HG03565 (cell line): ENCODE data around the gene ZNF423.
"Not testable (repeated sequence)": the region's sequence is repeated elsewhere in the genome, so short reads cannot be mapped to it uniquely, and the experiment has no call there.

ENCODE experiments used
- ATAC-seq: cut with Tn5 transposase; IDR thresholded peaks from one replicate; pipeline ENCODE4 v1.9.1; 2021; ENCODE audit warnings: mild to moderate bottlenecking, moderate library complexity; ENCODE audit not compliant: unreplicated experiment

Gene ZNF423

DNA sequence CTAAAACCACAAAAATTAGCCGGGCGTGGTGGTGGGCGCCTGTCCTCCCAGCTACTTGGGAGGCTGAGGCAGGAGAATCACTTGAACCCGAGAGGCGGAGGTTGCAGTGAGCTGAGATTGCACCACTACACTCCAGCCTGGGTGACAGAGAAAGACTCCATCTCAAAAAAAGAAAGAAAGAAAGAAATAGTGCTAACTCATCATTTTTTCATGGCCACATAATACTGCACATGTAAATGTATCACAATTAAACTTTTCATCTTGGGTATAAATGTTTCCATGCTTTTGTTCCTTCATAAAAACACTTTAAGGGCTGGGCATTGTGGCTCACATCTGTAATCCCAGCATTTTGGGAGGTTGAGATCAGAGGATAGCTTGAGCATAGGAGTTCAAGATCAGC, 15.9 kb upstream of the ZNF423 start:
- ATAC-seq, result not testable (repeated sequence)

DNA sequence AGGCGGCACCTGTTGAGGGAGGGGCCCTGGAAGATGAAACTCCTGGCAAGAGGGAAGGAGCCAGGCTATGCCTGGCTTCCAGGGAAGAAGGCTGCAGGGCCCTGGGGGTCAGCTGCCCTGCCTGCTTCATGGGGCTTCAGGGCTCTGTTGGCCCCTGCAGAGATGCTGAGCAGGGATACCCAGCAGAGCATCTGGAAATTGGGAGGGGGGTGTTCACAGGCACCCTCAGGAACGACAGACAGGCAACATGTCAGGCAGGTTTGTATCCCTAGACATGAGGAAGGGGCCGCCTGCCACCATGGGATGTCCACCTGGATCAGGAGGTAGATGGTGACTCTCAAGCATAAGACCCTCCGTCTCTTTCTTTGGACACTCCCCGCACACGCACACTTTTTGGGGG, 13.8 kb upstream of the ZNF423 start:
- ATAC-seq, result no peak

DNA sequence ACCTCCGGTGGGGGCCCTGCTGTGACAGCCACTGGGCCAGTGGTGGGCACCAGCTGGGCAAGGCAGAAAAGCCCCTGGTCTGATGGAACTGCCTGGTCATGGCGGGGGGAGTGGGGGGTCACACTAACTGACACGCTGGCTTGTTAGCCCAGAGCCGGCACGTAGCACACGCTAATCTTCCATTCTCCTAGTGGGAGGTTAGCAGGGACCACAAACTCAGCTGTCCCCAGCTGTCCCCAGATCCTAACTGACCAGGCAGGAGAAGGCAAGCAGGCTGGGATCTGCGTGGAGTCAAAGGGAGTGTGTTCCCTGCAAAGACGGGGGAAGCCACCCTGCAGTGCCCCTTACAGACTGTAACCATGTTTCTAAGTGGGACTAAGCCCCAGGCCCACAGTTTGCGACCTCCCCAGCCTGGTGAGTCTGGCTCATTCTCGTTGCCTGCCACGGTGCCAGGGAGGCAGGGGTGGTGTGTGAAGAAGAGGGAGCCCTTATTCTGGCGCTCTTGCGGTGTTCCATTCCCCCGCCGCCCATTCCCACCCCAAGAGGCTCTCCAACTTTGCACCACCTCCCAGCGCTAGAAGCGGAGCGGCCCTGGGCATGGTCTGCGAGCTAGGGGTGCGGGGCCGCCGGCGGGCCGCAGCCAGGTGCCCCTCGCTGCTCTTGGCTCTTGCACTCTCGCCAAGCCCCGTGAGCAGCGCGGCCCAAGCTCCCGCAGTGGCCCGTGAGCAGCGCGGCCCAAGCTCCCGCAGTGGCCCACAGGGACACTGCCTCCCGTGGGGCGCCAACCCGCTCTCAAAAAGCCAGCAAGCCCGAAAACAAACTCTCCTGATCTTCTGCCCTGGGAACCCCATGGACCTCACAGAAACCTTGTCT, 12.1 kb upstream of the ZNF423 start:
- ATAC-seq, result no peak

DNA sequence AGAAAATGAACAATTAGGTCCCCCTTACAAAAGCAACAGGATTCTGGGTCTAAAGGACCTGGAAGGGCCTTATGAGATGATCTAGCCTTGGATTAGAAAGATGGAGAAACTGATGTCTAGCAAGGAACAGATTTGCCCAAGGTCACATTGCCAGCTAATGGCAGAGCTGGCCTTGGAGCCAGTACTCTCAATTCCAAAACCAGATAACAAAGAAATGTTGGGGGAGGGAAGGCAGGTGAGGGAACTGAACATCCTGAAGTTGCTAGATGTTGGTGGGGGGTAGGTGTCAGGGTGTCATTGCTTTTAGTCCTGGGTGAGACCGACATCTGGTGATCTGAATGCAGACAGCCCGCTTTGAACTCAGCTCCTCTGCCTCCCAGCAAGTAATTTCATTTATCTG, 11.3 kb upstream of the ZNF423 start:
- no peak for ATAC-seq

DNA sequence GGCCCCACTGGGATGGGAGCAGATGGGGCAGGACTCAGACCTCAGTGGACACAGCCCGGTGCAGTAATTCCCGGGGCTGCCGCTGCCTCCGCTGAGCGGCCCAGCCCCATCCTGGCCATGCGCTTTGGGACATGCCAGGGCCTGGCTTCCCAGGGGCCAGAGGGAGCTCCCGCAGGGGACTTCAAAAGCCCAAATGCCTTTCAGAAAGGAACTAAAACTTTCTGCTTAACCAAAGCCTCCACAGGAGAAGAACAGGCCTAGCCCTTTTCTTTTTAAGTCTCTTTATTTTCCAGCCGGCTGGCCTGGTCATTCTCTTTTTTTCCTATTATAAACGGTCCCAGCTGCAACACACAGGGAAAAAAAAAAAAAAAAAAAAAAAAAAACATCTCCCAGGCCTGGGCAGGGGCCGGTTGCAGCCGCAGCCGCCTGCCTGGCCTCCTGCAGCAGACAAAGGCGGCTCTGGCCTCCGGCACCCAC, 10.7 kb upstream of the ZNF423 start:
- ATAC-seq, result no peak

DNA sequence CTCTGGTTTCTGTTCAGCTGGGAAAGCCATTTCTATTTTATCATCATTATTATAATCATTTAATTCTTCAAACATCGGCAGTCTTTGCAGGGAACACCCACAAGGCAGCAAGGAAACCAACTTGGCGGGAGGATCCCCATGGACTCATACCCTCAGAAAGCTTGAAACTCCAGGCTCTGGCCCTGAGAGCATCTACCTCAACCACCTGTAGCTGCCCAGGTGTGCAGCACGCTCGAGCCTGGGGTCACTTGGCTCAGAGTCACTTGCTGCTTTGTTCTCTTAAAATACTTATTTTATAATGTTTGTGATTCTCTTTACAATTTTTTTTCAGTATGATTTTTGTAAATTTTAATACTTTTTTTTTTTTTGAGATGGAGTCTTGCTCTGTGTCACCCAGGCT, 6.8 kb upstream of the ZNF423 start:
- no peak for ATAC-seq

DNA sequence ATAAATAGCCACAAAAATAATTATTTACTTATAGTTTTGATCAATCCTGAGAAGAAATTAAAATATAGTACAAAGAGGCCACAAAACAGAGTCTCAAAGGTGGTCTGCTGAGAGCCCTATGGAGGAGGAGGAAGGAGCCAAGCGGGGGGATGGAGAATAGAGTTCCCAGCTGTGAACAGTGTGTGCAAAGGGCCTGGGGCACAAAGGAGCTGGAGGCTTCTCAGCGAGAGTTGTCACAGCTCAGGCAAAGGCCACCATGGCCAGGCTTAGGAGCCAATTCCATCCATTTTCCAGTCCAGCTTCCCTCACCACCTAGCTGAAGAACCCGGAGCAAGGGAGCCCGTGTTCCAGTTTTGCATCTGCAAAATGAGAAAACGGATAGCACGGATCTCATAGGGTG, 5.4 kb upstream of the ZNF423 start:
- no peak for ATAC-seq

DNA sequence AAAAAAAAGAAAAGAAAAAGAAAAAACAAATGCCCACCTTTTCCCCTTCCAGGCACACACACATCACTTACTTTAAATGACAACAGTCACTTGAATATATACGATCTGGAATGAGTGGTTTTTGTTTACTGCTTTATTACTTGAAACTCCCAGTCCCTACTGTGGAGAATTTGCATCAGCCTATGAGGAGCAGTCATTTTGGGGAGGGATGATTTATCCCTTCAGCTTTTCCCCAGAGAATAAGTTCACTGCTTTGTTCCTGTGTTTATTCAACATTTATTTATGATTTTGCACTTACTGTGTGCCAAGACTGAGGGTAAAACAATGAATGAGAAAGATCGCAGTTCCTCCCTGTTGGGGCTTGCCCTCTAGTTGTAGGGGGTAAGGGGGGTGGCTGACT, 4.7 kb upstream of the ZNF423 start:
- no peak for ATAC-seq

DNA sequence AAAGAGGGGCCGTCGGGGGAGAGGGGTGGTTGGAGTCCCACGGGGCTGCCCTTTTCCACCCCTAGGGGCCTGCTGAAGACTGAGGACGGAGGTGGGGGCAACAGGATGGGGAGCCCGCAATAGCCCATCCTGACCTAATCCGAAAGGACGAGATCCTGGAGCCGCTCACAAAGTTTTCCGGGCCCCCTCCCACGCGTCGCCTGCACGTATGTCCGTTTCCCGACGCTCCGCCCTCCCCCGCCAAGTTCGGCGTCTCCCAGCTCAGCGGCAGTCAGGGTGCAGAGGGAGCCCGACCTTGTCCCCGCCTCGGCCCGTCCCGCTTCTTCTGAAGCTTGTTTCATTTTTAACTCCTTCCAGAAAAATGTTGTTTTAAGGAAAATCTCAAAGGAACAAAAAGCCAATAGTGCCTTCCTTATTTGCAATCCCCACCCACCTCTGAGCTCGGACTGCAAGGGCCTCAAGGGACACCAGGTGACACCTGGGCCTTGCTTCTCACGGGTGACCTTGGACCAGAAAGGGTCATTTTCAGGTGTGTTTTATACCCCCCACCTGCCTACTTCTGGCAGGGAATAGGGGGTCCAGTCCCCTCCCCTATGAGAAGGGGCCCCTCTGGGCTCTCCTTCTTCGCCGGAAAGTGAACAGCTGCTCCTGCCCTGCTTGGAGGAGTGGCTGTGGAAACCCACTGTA, 3.4 kb upstream of the ZNF423 start:
- no peak for ATAC-seq

DNA sequence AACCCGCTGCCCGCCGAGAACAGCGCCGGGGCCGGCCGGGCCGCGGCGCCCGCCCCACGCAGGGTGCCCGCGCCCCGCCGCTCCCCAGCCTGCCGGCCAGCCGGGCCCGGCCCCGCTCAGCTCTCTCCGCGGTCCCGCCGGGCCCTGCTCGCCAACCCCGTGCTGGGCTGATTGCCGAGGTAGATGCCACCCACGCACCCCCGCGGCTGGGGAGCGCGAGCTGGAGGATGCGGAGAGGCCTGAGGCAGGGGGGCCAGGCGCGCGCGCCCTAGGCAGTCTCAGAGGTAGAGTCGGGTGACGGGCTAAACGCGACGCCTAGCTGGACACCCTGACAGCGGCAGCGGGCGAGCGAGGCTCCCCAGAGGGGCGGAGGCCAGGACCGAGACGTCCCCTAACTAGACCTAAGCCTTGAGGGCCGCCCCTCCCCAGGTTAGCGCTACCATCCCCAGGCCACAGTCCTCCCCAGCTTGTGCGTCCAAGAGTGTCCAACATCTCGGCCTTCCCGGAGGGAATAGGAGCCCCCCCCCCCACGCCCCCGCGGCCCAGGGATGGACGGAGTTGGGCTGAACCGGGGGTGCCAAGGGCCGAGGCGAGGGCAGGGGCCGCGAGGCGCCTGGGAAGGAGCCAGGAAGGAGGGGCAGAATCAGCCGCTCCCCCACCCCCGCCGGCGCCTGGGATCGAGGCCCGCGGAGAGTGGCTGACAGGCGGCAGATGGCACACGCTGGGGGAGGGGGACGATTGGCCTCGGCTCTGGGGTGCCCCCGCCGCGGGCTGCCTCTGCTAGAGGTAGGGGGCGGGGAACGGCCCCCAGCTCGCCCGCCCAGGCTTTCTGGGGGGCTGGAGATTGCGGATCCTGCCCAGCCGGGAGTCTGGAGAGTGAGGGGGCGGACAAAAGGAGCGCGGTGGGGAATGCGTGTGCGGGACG, 2.5 kb upstream of the ZNF423 start:
- no peak for ATAC-seq

DNA sequence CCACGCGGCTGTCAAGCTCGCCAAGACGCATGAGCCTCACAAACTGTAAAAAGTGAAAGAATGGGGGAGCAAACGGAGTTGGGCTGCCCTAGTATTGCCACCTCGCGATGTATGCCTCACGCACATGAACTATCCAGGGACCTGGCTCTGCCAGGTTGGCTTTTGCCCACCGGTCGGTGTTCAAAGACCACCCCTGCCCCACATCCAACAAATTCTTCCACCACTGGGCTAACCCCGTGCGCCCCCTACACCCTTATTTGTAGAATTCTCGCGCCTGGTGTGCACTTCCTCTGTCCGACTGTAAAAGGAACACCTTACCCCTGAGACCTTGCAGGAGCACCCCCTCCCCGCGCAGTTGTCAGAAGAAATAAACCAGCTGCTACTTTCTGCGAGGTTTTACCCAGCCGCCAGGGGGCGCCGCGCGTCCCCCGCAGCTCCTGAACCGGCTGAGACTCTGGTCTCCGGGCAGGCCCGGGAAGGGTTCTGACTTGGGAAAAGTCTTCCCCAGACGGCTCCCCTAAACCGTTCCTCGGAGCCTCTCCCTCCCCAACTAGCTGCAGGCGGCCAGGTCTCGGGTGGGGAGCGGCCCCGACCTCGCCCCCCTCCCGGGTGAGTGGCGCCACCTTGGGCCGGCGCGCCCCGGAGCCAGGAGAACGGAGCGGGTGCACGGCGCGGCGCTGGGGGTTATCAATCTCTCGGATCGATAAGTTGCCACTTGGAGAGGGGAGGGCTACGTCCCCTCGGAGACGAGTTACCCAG, 1.7 kb upstream of the ZNF423 start:
- ATAC-seq, result no peak

DNA sequence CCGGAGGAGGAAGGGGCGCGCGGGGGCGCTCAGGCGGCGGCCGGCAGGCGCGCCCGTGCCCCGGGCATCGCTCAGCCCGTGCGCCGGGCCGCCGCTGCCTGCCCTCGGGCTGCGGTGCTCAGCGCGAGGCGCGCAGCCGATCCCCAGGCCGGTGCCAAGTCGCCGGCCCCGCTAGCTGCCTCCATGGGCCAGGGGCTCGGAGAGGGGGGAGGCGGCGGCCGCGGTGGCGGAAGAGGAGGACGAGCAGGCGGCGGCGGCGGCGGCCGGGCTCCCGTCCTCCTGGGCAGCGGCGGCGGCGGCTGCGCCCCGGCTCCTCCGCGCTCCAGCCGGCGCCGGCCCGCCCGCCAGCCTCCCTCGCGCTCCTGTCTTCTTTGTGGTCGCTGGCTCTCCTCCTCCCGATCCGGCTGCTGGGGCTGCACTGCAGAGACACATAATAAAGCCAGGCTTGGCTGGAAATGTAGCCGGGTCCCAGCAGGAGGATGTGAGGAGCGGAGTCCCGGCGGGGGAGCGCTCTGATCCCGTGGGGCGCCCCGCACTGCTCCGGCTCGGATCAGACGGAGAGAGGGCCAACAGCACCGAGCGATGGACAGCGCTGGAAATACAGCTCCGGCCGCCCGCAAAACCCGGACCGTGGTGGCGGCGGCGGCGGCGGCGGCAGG, 889 bp upstream of the ZNF423 start:
- no peak for ATAC-seq

DNA sequence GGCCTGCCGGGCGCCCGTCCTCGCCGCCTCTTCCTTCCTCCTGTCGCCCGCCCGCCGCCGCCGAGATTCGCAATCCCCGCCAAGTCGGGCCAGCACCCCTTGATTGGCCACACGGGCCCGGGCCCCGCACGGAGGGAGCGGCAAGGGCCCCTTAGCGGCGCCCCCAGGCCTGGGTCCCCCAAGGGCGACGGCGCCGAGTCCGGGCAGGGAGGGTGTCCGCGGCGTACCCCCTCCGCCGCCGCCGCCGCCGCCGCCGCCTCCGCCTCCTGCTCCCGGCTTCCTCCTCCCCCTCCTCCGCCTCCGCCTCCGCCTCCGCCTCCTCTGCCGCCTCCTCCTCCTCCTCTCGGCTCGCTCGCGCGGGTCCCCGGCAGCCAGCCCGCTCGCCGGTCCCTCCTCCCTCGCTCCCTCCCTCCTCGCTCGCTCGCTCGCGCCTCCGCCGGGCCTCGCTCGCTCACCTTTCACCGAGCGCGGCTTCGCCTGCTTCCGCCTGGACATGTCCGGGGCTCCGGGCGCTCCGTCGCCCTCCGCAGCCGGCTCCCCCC, 561 bp downstream of the ZNF423 start:
- ATAC-seq, result no peak

DNA sequence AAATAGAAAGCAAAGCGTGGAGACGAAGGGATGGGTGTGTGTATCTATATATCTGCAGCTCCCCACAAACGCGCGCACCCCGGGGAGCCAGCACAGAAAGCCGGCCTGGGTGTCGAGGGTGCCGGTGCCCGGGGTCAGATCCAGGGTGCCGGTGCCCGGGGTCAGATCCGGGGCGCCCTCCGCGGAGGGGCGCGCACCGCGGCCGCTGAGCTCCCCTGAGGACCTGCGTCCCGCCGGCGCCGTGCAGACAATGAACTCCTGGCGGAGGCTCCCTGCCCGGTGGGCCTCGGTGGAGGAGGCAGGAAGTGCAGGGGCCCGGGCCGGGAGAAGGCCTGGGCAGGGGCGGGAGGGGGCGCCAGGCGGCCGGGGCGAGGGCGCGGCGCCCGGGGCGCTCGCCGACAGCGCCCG, 1.1 kb downstream of the ZNF423 start:
- no peak for ATAC-seq

DNA sequence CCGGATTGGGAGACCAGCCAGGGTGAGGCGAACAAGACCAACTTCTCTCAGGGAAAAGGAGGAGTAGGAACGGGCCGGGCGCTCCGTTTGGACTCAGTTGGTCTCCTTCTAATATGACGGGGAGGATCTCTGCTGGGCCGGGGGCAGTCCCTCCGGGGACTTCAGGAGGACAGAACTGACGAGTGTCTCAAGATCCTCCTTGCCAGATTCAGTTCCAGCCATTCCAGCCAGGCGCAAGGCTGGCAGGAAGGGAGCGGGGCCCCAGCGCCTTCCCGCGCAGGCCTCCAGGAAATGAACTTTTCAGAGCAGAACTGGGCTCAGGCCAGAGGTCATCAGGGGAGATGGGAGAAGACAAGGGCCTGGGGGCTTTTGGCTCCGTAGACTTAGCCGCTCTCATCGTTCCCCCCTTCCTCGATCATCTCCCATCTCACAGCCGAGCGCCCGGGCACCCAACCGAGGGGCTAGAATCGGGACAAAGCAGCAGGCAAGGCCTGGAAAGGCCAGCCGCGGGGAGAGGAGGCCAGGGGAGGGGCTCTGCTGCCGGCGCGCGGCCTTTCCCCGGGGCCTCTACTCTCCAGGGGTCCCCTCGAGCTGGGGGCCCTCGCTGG, 1.6 kb downstream of the ZNF423 start:
- no peak for ATAC-seq

DNA sequence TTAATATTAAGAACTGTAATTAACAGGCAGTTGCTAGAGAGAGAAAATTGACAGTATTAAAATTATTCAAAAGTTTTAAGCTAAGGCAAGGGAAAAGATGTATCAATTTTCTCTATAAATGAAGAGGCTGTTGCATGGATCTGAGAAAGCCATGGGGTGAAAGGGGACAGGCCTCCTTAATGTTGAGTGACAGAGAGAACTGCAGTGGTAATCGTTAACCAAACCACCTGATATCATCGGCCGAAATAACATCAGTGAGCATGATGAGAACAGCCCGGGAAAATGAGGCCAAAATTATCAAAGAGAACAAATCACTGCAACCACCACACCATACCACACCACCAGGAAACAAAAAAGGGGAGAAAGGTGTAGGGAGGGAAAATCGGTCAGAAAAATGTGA, 3.6 kb downstream of the ZNF423 start:
- no peak for ATAC-seq

DNA sequence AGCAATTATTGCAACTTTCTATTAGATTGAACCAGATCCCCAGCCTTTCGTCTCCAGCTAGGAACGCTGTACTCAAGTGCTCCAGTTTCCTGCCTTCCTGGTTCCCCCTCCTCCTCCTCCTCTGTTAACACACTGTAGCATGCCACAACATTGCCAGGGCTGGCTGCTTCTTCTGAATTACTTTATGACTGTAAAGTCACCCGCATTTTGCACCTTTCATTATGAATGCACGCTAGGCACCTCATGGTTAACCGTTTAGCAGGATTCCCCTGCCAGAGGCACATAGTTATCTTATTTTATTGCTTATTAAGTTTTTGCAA, 4.5 kb downstream of the ZNF423 start:
- no peak for ATAC-seq

DNA sequence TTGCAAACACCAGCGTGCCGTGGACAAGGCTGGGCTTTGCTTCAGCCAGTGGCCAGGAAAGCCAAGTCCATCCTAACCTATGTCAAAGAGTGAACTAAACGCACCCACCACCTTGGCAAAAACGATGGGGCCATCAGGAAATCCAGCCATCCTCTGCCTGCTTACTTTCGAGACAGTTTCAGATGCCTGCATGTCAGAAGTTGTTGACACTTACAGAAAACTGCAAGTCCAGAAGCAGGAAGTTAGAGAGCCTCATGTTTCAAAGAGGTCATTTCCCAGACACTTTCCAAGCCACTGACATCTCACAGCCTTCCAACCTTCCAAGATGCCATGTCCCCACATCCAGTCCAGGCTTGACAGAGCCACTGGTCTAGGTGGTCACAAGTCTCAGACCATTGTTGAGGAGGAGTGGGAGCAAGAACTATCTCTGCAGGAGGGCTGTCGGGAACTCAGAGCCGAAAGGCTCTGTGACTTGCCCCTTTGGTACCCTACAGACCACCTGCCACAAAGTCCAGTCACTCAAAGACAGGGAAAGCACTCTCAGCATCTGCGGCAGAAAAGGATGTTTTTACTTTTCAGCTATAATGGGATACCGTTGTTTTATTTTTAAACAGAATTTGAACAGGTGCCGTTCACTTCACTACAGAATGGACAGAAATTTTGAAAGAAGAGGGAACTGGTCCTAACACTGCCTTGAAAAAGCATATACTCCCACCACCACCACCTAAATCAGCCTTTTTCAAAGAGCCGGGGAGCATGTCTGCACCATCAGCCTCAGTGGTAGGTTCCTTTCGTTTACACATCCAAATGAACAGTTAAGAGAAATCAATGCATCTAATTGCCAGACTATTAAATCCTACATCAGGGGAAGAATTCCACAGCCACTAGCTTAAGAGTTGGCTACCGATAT, 5.1 kb downstream of the ZNF423 start:
- ATAC-seq, result no peak

DNA sequence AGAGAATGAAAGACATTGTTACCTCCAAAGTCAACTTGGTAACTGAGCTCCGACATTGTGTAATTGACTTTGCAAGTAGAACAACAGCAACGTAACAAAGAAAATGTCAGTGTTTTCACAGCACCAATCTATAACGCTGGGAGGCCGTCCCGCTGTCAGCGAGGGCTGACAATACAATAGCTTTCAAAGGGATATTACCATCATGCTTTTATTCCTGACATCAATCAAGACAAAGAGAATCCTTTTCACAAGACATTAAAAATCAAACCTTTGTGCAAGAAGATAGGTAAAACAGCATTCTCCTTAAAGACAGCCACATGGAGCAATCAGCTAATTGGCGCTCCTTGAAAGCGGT, 6.2 kb downstream of the ZNF423 start:
- no peak for ATAC-seq
